ENCODE results near the gene UPB1.
"Not testable (repeated sequence)": the region's sequence is repeated elsewhere in the genome, so short reads cannot be mapped to it uniquely, and the experiment has no call there.

The UPB1 gene

DNA sequence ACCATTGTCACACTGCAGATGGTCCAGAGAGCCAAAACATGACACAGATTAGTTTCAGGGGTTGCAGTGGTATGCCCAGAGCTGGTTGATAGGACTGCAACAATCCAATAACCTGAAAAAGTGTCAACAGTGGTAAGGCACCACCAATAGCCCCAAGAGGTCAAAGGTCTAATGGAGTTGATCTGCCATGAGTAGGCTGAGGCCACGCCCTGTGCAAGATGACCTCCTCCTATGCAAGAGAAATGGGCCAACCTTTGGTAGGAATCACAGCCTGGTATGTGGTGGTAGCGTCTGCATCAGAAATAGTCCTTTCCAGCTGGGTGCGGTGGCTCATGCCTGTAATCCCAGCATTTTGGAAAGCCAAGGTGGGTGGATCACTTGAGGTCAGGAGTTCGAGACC lies 40.2 kb downstream of the UPB1 start:
- DNase-seq = no peak

DNA sequence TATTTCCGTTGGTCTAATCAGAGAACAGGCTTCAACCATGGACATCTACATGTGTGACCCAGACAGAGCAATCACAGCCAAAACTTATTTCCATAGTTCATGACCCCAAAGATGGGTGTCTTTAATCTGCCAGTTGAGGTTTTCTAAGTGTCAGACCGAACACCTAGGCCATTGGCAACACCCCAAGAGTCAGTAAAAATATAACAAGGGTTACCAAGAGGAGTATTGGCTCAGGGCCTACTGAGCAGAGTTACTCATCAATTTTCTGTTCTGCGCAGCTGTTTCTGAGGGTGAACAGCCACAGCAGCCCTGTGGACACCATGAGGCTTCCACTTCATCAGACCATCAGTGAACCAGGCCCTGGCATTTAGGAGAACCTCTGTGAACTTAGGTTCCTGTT lies 41.0 kb downstream of the UPB1 start:
- DNase-seq = no peak

DNA sequence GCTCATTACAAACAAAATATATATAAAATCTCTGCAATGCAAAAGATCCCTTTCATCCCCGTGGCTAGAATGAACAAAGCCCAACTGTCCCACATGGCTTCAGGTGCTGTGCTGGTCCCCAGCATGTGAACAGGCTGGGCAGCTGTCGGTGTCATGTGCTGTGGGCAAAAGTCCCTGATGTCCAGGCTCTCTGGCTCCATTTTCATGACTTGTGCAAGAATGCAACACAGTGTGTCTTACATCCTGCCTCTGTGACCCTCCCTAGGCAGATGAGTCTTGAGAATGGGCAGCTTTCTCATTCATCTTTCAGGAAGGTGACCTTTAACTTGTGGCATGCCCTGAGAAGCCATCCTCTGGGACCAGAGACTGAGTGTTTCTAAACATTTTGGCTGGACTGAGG lies 45.3 kb downstream of the UPB1 start:
- no peak for DNase-seq

DNA sequence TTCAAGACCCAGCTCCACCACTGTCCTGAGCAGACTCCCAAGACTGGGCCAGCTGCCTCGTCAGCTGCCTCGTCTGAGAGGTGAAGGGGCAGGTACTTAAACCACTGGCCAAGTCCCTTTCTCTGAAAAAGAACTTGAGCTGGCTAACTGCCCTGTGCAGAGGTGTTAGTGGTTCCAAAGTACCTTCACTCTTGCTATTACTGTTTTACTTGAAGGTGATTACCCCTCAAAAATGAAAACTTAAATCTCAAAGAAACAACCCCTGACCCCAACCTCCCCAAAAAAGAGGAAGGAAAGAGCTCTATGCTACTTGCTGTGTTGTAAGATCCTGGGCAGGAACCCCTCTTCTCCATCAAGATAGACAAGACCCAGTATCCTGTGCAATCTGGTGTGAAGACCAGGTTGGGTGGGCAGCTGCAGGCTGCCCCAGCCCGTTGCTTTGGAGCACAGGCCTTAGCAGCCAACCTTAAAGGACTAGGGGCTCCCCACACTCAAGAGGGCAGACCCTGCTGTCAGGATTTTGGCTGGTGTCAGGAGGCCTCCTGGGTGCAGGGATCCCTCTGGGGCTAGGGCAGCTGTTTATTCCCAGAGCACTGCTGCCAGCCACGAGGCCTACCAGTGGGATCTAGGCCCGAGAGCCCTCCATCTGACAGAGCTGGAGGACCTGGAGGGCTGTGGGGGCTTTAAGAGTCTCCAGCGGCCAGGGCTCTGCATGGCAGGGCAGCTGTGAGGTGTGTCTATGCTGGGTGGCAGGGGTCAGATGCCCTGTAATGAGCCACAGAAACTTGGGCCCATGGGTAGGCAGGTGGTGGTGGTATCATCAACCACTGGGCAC lies 46.8 kb downstream of the UPB1 start:
- DNase-seq = no peak

DNA sequence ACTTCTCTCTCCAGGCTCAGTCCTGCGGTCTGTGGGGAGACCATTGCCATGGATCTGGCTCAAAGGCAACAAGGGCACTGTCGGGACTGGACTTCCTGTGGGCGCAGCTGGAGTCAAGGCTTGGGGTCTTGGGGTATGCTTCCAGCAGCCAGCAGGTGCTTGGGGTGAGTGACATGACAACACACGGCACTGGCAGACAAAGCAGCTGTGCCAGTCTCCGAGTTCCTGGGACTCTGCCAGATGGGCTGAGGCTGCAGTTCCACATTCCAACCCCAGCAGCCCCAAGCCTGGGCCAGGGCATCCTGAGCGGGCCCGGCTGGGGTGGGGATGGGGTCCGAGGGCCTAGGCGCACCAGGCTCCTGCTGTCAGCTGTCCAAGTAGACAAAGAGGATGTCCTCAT lies 47.5 kb downstream of the UPB1 start:
- DNase-seq = no peak

DNA sequence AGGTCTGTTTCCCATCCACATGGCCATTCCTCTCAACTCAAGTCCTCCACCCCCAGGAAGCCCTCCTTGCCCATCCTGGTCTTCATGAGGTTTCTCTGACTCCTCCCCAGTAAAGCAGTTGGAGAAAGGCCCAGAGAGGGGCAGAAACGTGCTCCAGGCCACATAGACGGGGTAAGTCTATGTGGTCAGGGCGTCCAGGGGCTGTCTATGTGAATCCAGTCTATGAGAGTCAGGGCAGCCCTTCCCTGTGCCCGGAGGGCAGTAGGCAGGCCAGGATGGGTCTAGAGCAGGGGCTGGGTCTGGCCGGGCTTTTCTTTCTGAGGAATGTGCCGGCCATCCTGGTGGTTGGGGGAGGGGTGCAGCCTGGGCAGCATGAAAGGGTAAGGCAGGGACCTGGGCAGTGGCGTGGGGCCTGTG lies 48.1 kb downstream of the UPB1 start:
- DNase-seq = no peak

DNA sequence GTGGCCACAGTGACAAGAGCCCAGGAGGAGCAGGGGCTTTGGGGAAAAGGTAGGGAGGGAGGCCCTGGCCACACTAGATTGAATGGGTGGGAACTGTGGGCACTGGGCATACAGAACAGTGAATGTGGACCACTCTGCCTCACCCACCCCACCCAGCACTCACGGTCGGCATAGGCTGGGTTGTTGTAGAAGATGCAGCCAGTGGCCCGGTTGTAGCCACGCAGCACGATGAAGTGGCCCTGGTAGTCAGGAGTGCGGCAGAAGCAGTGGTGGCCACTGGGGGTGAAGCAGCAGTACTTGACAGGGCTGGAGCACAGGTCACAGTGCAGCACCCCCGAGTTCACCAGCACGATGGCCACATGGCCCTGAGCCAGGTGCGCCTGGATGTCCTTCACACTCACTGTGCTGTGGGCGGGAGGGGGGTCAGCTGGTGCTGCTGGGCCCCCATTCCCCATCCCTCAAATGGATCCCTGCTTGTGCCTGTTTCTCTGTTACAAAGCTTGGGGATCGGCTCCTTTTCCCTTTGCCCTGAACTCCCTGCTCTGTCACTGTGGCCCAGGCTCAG lies 48.6 kb downstream of the UPB1 start:
- no peak for DNase-seq

DNA sequence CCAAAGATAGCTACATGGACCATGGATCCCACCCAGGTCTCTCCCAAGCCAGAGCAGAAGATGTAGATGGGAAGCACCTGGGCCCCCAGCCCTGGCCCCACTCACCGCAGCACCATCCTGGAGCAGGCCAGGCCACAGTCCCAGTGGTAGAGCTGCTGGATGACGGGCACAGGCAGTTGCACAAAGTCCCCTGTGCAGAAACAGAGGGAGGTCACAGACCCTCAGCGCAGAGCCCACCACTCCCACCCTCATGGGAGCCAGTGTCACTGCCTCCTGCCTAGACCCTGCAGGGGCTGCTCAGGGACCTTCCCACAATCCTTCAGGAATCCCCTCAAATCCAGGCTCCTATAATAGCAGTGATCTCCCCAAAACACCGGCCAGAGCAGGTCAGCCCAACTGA lies 53.7 kb downstream of the UPB1 start:
- DNase-seq = no peak

DNA sequence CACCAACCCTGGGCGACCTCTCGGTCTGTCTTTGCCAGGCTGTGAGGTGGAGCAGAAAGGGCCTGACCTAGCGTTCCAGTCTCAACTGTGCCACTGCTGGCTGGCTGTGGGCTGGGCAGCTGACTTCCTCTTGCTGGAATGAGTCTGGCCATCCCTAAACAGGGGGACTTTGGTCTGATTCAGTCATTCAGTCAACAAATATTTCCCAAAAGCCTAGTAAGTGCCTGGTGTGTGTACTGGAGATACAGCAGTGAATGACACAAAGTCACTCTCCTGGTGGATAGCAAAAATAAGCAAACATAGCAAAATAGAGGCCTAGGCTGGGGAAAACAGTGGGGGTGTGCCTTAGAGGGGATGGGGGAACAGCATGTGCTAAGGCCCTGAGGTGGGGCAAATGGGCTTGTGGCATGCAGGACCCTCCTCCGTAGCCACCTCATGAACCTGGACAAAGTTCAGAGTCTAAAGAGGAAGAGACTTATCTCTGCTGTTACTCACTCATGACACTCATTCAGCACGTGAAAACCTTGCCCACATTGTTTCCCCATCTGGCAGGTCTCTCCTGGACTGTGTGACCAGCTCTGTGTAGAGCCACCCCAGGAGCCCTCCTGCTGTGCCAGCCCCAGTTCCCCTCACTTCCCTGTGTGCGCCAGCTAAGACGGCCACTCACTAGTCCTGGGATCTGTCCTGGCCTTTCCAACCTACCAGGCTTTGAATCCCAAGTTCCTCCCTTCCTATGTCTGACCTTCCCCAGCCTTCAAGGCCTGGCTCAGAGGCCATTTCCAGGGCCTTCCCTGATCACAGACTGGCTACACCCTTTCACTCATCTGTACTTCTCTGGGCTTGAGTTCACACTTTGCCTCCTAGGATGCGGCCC lies 55.1 kb downstream of the UPB1 start:
- no peak for DNase-seq

DNA sequence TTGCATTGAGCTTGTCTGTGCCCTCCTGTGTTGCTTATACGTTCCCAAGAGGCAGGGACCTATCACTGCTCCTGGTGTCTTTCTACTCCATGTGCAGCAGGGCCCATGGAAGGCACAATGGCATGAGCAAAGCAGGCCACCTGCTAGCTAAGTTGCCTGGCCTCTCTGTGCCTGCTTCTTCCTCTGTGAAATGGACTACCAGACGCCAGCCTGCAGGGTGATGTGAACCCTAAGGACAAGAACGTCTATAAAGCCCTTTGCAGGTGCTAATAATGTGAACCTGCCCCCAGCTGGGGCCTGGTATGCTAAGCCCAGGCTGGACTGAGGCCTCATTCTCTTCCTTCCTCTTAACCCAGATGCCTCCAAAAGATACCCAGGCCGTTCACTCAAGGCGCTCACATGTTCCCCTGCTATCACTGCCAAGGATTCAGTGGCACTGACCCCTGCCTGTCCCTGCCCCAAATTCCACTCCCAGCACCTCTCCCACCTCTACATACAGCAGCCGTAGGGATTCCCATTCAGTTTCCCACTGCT lies 55.8 kb downstream of the UPB1 start:
- no peak for DNase-seq

DNA sequence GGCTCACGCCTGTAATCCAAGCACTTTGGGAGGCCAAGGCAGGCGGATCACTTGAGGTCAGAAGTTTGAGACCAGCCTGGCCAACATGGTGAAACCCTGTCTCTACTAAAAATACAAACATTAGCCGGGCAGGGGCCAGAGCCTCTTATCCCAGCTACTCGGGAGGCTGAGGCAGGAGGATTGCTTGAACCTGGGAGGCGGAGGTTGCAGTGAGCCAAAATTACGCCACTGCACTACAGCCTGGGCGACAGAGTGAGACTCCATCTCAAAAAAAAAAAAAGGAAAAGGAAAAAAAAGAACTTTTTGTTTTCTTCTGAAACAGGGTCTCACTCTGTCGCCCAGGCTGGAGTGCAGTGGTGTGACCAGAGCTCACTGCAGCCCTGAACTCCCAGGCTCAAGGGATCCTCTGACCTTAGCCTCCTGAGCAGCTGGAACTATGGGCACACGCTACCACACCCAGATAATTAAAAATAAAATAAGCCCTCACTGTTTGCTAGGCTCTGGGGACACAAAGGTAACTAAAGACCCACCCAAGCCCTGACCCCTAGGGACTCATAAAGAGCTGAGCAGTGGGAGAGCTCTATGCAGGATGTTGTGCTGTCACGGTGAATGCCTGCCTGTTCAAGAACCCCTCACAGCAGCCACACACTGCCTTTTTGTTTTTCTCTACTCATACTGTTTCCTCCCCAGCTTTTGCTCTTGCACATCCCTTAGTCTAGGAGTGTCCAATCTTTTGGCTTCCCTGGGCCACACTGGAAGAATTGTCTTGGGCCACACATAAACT lies 57.6 kb downstream of the UPB1 start:
- DNase-seq = not testable (repeated sequence)

DNA sequence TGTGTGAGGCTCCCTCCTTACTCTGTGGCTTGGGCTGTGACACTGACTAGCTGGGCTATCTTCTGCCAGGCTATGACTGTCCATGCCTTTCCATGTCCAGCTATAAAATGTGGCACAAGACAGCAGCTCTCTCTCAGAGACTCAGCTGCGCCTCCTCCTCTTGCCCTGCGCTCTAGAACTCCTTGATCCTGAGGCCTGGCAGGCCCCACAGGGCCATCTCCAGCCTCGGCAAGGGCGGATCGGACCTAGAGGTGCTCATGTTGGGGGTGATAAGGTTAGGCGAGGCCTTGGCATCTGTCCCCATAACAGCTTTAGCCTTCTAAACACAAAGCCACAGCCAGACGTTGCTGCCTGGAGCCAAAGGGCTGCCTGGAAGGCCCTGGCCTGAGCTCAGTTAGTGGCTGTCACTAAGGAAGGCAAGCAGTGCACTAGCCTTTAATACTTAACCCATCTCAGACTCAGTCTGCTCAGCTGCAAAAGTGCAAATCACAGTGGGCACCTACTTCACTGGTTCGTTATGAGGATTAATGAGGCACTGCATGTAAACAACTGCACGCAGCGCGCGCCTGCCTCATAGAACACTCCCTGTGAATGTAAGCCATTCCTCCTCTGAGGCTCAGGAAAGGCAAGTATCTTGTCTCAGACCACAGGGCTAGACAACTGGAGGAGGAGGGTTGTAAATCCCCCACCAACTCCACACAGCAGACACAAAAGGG lies 58.6 kb downstream of the UPB1 start:
- no peak for DNase-seq

DNA sequence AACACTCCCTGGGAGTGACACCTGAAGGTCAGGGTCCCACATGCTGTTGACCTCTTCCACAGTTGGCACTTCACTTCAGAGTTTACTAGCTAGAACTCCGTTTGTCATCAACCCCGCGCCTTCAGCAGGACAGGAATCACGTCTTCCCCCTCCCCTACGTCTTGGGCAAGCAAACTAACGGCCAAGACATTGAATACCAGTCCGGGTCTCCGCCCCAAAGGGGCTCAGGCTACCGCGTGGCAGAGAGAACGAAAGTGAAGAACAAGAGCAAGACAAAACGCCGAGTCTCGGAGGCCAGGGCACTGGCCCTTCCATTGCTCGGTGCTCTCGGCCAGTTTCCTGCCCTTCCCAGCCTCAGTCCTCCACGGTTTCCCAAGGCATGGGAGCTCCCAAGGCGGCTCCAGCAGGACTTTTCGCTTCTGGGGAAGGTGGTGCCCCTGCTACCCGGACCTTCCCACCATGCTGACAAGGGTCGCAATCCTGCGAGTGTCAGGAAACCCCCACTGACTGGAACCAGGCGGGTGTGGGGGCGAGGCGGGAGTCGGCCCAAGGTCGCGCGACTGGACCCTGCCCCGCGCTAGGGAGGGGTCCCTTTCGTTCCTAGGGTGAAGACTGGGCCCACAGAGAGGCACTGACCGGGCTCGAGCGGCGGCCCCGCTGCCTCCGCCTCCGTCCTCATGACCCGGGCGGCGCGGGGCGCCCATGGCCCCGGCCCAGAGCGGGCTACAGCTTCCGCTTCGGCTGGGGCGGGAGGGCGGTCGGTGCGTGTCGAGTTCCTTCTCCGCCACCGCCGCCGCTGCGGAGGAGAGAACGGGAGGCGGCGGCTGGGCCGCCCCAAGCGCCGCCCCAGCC lies 59.4 kb downstream of the UPB1 start, which contains the start of gene GUCD1:
GUCD1 (minus strand) TSS at position 826 of the 852 bp plus-strand sequence; CDS start at position 679, 147 bp downstream.
- no peak for DNase-seq

DNA sequence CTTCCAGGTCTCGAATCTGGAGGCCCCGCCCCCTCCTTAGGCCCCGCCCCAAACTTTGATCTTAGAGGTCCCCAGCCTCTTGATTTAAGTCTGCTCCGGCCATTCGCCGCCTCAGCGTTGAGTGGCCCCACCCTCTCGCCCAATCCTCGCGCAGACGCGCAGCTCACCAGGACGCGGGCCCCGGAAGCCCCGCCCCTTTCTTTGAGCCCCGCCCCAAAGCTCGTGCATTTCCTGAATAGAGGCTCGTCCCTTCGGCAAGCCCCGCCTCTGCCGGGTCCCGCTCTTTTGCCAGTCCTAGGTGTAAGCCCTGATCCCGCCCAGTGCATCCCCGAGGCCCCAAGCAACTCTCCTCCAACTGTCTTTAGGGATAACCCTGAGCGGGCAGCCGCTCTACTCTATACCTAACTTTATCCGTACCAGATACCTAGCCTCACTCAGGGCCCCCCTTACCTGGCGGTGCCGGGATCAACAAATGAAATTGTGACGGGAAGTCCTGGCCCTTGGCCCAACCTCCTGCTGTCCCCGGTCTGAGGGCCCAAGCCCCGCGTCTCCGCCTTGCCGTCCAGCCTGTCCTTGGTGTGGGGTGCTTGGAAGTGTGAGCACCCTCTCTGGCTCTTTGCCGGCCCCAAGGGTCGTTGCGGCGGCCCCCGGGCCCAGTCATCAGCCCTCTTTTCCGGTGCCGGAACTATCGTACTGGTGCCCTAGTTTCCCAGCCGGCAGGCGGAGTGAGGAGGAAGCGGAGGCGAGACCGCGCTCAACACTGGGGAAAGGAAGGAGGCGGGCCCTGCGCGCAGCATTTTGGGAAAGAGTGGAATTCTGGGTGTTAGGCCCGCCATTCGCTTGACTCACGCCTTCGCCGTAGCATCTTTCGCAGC lies 60.3 kb downstream of the UPB1 start, which contains the start of gene SNRPD3:
SNRPD3 (plus strand) TSS at position 835 of the 875 bp plus-strand sequence. CDS start 1,676 bp downstream, outside the sequence.
- DNase-seq = peak; percentile 98

DNA sequence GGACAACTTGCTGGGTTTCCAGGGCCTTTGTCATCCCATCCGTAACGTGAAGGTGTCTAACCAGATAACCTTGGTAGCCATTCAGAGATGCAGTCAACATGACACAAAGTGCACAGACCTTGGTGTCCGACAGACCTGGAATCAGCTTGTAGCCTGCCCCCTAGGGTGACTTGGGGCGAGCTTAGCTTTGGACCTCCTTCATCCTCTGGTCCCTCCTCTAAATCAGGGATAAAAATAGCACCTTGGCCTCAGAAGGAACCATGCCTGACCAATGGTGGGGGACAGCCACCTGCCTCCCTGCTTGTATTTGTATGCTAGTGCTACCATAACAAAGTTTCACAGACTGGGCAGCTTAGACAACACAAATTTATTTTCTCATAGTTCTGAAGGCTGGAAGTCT lies 64.3 kb downstream of the UPB1 start:
- no peak for DNase-seq

DNA sequence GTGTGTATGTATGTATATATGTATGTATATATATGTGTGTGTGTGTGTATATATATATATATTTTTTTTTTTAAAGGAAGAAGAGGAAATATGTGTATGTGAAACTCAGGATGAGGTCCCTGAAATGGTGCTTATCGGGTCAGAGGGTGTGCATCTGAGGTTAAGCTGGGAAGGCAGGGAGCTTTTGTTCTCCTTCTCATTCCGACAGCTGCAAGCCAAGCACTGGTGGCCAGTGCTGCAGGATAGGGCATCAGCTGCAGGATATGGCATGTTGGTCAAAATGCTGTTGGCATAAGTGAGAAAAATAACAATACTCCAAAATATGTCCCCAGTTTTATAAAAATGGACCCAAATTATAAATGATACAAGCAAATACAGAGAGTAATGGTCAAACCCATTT lies 68.1 kb downstream of the UPB1 start:
- no peak for DNase-seq

DNA sequence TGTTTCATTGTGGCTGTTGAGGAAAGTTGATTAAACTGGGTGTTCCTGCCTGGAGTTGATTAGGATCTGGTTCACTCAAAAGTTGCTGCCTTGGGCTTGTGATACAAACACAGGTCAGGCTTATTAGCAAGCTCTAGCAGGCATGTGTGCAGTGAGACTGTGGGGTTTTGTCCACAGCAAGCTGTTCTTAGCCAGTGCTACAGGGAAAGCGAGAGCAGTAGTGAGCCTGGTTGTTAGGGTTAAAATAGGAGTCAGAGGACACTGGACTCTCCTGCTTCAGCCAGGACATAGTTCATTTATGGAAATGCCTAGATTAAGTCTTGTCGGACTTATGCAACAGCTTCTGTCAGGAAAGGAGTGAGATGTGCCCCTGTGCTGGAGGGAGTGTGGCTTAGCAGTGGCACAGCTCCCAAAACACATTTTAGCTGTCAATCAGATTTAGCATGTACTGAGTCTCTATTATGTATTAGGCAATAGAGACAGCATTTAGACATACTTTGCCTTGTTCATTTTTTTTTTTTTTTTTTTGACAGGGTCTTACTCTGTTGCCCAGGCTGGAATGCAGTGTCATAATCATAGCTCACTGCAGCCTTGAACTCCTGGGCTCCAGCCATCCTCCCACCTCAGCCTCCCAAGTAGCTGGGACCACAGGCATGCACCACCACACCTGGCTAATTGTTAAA lies 69.4 kb downstream of the UPB1 start:
- DNase-seq = no peak

DNA sequence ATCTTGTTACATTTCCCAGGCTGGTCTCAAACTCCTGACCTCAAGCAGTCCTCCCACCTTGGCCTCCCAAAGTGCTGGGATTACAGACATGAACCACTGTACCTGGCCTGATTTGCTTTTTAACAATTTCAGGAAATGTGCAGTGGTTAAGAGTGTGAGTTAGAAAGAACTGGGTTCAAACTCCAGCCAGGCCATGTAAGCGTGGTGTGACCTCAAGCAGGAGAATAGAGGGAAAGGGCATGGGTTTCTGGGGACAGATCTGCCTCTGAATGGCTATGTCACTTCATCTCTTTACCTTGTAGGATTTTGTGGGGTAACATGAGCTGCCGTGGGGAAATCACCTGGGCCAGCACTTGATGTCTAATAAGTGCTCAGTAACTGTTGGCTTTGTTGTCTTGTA lies 69.9 kb downstream of the UPB1 start:
- no peak for DNase-seq

Data from activated gamma-delta T cell (primary cell).